ENCODE measurements around the gene SKI. TPM values are rescaled to one million over a fixed set of nuclear protein-coding genes. Genes with fewer than 3 reads are reported as not detected.
"Not testable (repeated sequence)": the region's sequence is repeated elsewhere in the genome, so short reads cannot be mapped to it uniquely, and the experiment has no call there.

The SKI gene
- total RNA-seq, 2 experiments from 2014 or later, result 41.2 to 41.4 TPM

GRCh38 chr1:2240270-2241156 is 12.4 kb downstream of the SKI start:
- no peaks in the 10 kb centered on the region for H3K9me3 Mint-ChIP-seq (ENCODE audit: insufficient read depth)
- H3K27ac Mint-ChIP-seq, result no peak overlapping the region
- peaks cover 31% of the 10 kb centered on the region for H3K36me3 Mint-ChIP-seq (ENCODE audit: low read depth)
- ChIA-PET CTCF (interaction anchor here (1.0 to 1.1 kb wide), 2 partner anchors 46 to 141 kb away, joined by 3 to 4 read pairs; partner anchors contain the start of gene FAAP20), POLR2A (interaction anchor here (0.6 to 1.1 kb wide), 2 partner anchors 9 to 612 kb away, joined by 3 read pairs; no protein-coding TSS in a partner anchor)
- DNase-seq (no peak), ATAC-seq (no peak)
- H3K4me3 Mint-ChIP-seq, result no peak overlapping the region
- no peaks in the 10 kb centered on the region for H3K27me3 Mint-ChIP-seq (ENCODE audit: low read depth)
- peaks cover 54% of the 10 kb centered on the region for H3K4me1 Mint-ChIP-seq (ENCODE audit: low read depth)

- no peak overlapping the region for H3K4me3 Mint-ChIP-seq
Observed at GRCh38 chr1:2241820-2242219, 13.7 kb downstream of the SKI start.

GRCh38 chr1:2242814-2243725 is 15.0 kb downstream of the SKI start:
- POLR2A ChIA-PET, result no interaction called here

More at GRCh38 chr1:2241820-2242219, 13.7 kb downstream of the SKI start:
- Mint-ChIP-seq H3K36me3 (ENCODE audit: low read depth) (peaks cover 25% of the 10 kb centered on the region), H3K9me3 (ENCODE audit: insufficient read depth) (no peaks in the 10 kb centered on the region), H3K27me3 (ENCODE audit: low read depth) (no peaks in the 10 kb centered on the region), H3K27ac (no peak overlapping the region), H3K4me1 (ENCODE audit: low read depth) (peaks cover 51% of the 10 kb centered on the region)
- DNase-seq (no peak), ATAC-seq (no peak)
- CTCF ChIA-PET, result no interaction called here
- POLR2A ChIA-PET, result interaction anchor here (0.8 kb wide), 1 partner anchor 11 kb away, joined by 3 read pairs; no protein-coding TSS in a partner anchor

GRCh38 chr1:2247045-2247394 is 18.9 kb downstream of the SKI start:
- peaks cover 30% of the 10 kb centered on the region for H3K4me1 Mint-ChIP-seq (ENCODE audit: low read depth)
- ATAC-seq; DNase-seq; POLR2A ChIA-PET; CTCF ChIA-PET; H3K4me3 Mint-ChIP-seq; H3K27me3 Mint-ChIP-seq (ENCODE audit: low read depth); H3K27ac Mint-ChIP-seq; H3K9me3 Mint-ChIP-seq (ENCODE audit: insufficient read depth): not testable (repeated sequence)
- H3K36me3 Mint-ChIP-seq (ENCODE audit: low read depth), result peaks cover 21% of the 10 kb centered on the region

More at GRCh38 chr1:2242814-2243725, 15.0 kb downstream of the SKI start:
- H3K4me3 Mint-ChIP-seq, result no peak overlapping the region
- no peak for DNase-seq
- ATAC-seq, result no peak
- H3K27ac Mint-ChIP-seq, result no peak overlapping the region
- peaks cover 43% of the 10 kb centered on the region for H3K4me1 Mint-ChIP-seq (ENCODE audit: low read depth)
- CTCF ChIA-PET, result no interaction called here
- H3K27me3 Mint-ChIP-seq (ENCODE audit: low read depth), result no peaks in the 10 kb centered on the region
- no peaks in the 10 kb centered on the region for H3K9me3 Mint-ChIP-seq (ENCODE audit: insufficient read depth)
- peaks cover 23% of the 10 kb centered on the region for H3K36me3 Mint-ChIP-seq (ENCODE audit: low read depth)

GRCh38 chr1:2247760-2248126 is 19.6 kb downstream of the SKI start:
- Mint-ChIP-seq H3K4me1 (ENCODE audit: low read depth) (peaks cover 31% of the 10 kb centered on the region), H3K27me3 (ENCODE audit: low read depth) (no peaks in the 10 kb centered on the region), H3K36me3 (ENCODE audit: low read depth) (peaks cover 26% of the 10 kb centered on the region), H3K27ac (no peak overlapping the region), H3K4me3 (no peak overlapping the region), H3K9me3 (ENCODE audit: insufficient read depth) (no peaks in the 10 kb centered on the region)
- ATAC-seq, result no peak
- ChIA-PET CTCF (no interaction called here), POLR2A (no interaction called here)
- DNase-seq, result no peak

- POLR2A ChIA-PET, result no interaction called here
- CTCF ChIA-PET, result no interaction called here
- DNase-seq, result no peak
- Mint-ChIP-seq H3K27me3 (ENCODE audit: low read depth) (no peaks in the 10 kb centered on the region), H3K9me3 (ENCODE audit: insufficient read depth) (no peaks in the 10 kb centered on the region), H3K27ac (no peak overlapping the region), H3K4me1 (ENCODE audit: low read depth) (peaks cover 31% of the 10 kb centered on the region), H3K36me3 (ENCODE audit: low read depth) (peaks cover 30% of the 10 kb centered on the region), H3K4me3 (no peak overlapping the region)
- no peak for ATAC-seq
Observed at GRCh38 chr1:2248127-2248826, 20.2 kb downstream of the SKI start.

- ATAC-seq, result no peak
- no peak for DNase-seq
- H3K27ac Mint-ChIP-seq, result no peak overlapping the region
- H3K4me1 Mint-ChIP-seq (ENCODE audit: low read depth), result peaks cover 30% of the 10 kb centered on the region
- CTCF ChIA-PET, result no interaction called here
- peaks cover 32% of the 10 kb centered on the region for H3K36me3 Mint-ChIP-seq (ENCODE audit: low read depth)
- H3K9me3 Mint-ChIP-seq (ENCODE audit: insufficient read depth), result no peaks in the 10 kb centered on the region
- POLR2A ChIA-PET, result no interaction called here
- H3K27me3 Mint-ChIP-seq (ENCODE audit: low read depth), result no peaks in the 10 kb centered on the region
- H3K4me3 Mint-ChIP-seq, result no peak overlapping the region
Observed at GRCh38 chr1:2248854-2249558, 20.9 kb downstream of the SKI start.

GRCh38 chr1:2249559-2249906 is 21.4 kb downstream of the SKI start:
- ATAC-seq (no peak), DNase-seq (no peak)
- Mint-ChIP-seq H3K4me3 (no peak overlapping the region), H3K27ac (no peak overlapping the region), H3K9me3 (ENCODE audit: insufficient read depth) (no peaks in the 10 kb centered on the region), H3K4me1 (ENCODE audit: low read depth) (peaks cover 29% of the 10 kb centered on the region), H3K36me3 (ENCODE audit: low read depth) (peaks cover 33% of the 10 kb centered on the region), H3K27me3 (ENCODE audit: low read depth) (no peaks in the 10 kb centered on the region)
- CTCF ChIA-PET, result no interaction called here
- POLR2A ChIA-PET, result no interaction called here

GRCh38 chr1:2250721-2251281 is 22.7 kb downstream of the SKI start:
- DNase-seq, result no peak
- ATAC-seq, result no peak
- Mint-ChIP-seq H3K27ac (no peak overlapping the region), H3K36me3 (ENCODE audit: low read depth) (peaks cover 33% of the 10 kb centered on the region), H3K4me1 (ENCODE audit: low read depth) (peaks cover 25% of the 10 kb centered on the region), H3K9me3 (ENCODE audit: insufficient read depth) (no peaks in the 10 kb centered on the region), H3K4me3 (no peak overlapping the region), H3K27me3 (ENCODE audit: low read depth) (no peaks in the 10 kb centered on the region)
- ChIA-PET POLR2A (no interaction called here), CTCF (no interaction called here)

GRCh38 chr1:2251363-2251762 is 23.2 kb downstream of the SKI start:
- Mint-ChIP-seq H3K36me3 (ENCODE audit: low read depth) (peaks cover 33% of the 10 kb centered on the region), H3K4me3 (no peak overlapping the region), H3K27me3 (ENCODE audit: low read depth) (no peaks in the 10 kb centered on the region), H3K9me3 (ENCODE audit: insufficient read depth) (no peaks in the 10 kb centered on the region), H3K27ac (no peak overlapping the region), H3K4me1 (ENCODE audit: low read depth) (peaks cover 20% of the 10 kb centered on the region)
- no peak for DNase-seq
- no peak for ATAC-seq
- POLR2A ChIA-PET, result no interaction called here
- CTCF ChIA-PET, result no interaction called here

- H3K36me3 Mint-ChIP-seq (ENCODE audit: low read depth), result peaks cover 35% of the 10 kb centered on the region
- peaks cover 2% of the 10 kb centered on the region for H3K9me3 Mint-ChIP-seq (ENCODE audit: insufficient read depth)
- DNase-seq, result no peak
- H3K27me3 Mint-ChIP-seq (ENCODE audit: low read depth), result no peaks in the 10 kb centered on the region
- no peak overlapping the region for H3K4me3 Mint-ChIP-seq
- ChIA-PET POLR2A (no interaction called here), CTCF (no interaction called here)
- no peak for ATAC-seq
- H3K27ac Mint-ChIP-seq, result peak overlapping the region; percentile 71
- H3K4me1 Mint-ChIP-seq (ENCODE audit: low read depth), result peaks cover 16% of the 10 kb centered on the region
Observed at GRCh38 chr1:2251786-2252185, 23.7 kb downstream of the SKI start.
